ENCODE results near the gene MATR3. TPM values are rescaled to one million over a fixed set of nuclear protein-coding genes. Genes with fewer than 3 reads are reported as not detected.

The MATR3 gene
- total RNA-seq, 1 experiment from 2014 or later, result 267 TPM

GRCh38 chr5:139299486-139299885 lies 5.9 kb downstream of the MATR3 start:
- Histone ChIP-seq H3K79me2 (ENCODE audit: insufficient read depth, low read length) (peaks cover 96% of the 10 kb centered on the region), H3K14ac (ENCODE audit: insufficient read depth, low read length) (no peak overlapping the region), H4K8ac (replicated peaks; ENCODE audit: insufficient read length, low read depth, low read length) (no peak overlapping the region), H4K5ac (ENCODE audit: insufficient read length, low read depth, low read length) (no peak overlapping the region), H4K91ac (ENCODE audit: insufficient read length, low read depth, low read length) (no peak overlapping the region), H2AFZ (ENCODE audit: low read length) (no peak overlapping the region), H3K18ac (ENCODE audit: insufficient read length, low read depth, low read length) (no peak overlapping the region), H2AK5ac (ENCODE audit: insufficient read length, low read length) (no peak overlapping the region), H4K20me1 (ENCODE audit: control insufficient read depth, insufficient read depth, insufficient read length) (no peaks in the 10 kb centered on the region), H3K27ac (ENCODE audit: insufficient read length, low read depth, low read length) (no peak overlapping the region), H3T11ph (ENCODE audit: low read length) (no peak overlapping the region), H3K23me2 (ENCODE audit: insufficient read length, low read depth, low read length, poor library complexity, severe bottlenecking) (no peaks in the 10 kb centered on the region), H3K4me2 (ENCODE audit: insufficient read depth, insufficient read length, low read length) (no peak overlapping the region), H3K56ac (ENCODE audit: insufficient read length, low read depth, low read length) (no peak overlapping the region), H3K79me1 (ENCODE audit: insufficient read depth, low read depth, low read length, poor library complexity, severe bottlenecking) (no peaks in the 10 kb centered on the region), H3K4ac (ENCODE audit: low read depth, low read length) (no peak overlapping the region), H3K4me1 (ENCODE audit: insufficient read depth, low read length) (no peaks in the 10 kb centered on the region; the same call in 1 of the 2 replicates), H3K27me3 (ENCODE audit: insufficient read depth, low read length) (no peaks in the 10 kb centered on the region), H3K23ac (ENCODE audit: insufficient read length, low read depth, low read length) (no peak overlapping the region), H2BK12ac (ENCODE audit: insufficient read length, low read depth, low read length) (no peak overlapping the region), H2BK5ac (ENCODE audit: insufficient read length, low read length) (no peak overlapping the region), H2BK15ac (ENCODE audit: low read depth, low read length) (no peak overlapping the region), H2BK120ac (ENCODE audit: low read depth, low read length, poor library complexity, severe bottlenecking) (no peak overlapping the region), H3K9me3 (ENCODE audit: control insufficient read depth, low read depth, low read length) (no peaks in the 10 kb centered on the region), H2BK20ac (ENCODE audit: low read depth, low read length, poor library complexity, severe bottlenecking) (no peak overlapping the region), H3K9ac (ENCODE audit: extremely low read depth, insufficient read length, low read length) (no peak overlapping the region)
- no peak for TF ChIP-seq CTCF (conservative IDR thresholded peaks at IDR 0.05)
- peaks cover 3% of the 10 kb centered on the region in 2 experiments; a peak in 1 of 5 replicates for H3K9me3 Mint-ChIP-seq
- H3K36me3 Mint-ChIP-seq (ENCODE audit: insufficient read depth in 1 of 3, low read depth in 3 of 3), result peaks cover 18 to 32% (median 32%) of the 10 kb centered on the region in 3 experiments
- H3K27me3 Mint-ChIP-seq (ENCODE audit: low read depth), result no peaks in the 10 kb centered on the region
- no CpG with 5 or more reads among the region's 4 CpGs for WGBS (ENCODE audit: extremely low coverage, insufficient read length, low lambda C conversion rate)
- H3K27ac Mint-ChIP-seq, result peak overlapping the region; percentile 3 to 56 (median 19); a peak in 6 of 7 replicates
- peaks cover 64 to 79% of the 10 kb centered on the region in 2 experiments for H3K4me1 Mint-ChIP-seq
- DNase-seq, result no peak
- H3K4me3 Mint-ChIP-seq, result no peak overlapping the region; a peak in 1 of 5 replicates

All from H9 (cell line).